Mesenchymal stem cell (in vitro differentiated cells and primary cell): ENCODE measurements around the gene KIF5A.

Experiments
- DNase-seq: peaks from one replicate; pipeline ENCODE4 v3.0.0-alpha.2; 2013
- H2AFZ ChIP-seq: one replicate; pipeline ENCODE4 v1.6.1; 2013; ENCODE audit warnings: low read depth, mild to moderate bottlenecking, control low read depth, inconsistent platforms, low read length, moderate library complexity
- H2AK5ac ChIP-seq: 2 replicates; pipeline ENCODE4 v1.6.1; 2013; ENCODE audit warnings: low read length, moderate library complexity, mild to moderate bottlenecking, inconsistent platforms; ENCODE audit not compliant: severe bottlenecking
- H2BK120ac ChIP-seq: one replicate; pipeline ENCODE4 v1.6.1; 2013; ENCODE audit warnings: low read depth, mild to moderate bottlenecking, inconsistent platforms, low read length, moderate library complexity
- H2BK12ac ChIP-seq, 2 experiments: one replicate each; pipeline ENCODE4 v1.6.1; 2013; ENCODE audit warnings: inconsistent platforms in 2 of 2, low read length in 2 of 2, mild to moderate bottlenecking in 2 of 2, moderate library complexity in 2 of 2, control low read depth in 1 of 2
- H2BK15ac ChIP-seq: one replicate; pipeline ENCODE4 v1.6.1; 2013; ENCODE audit warnings: mild to moderate bottlenecking, low read depth, inconsistent platforms; ENCODE audit not compliant: poor library complexity, severe bottlenecking
- H2BK5ac ChIP-seq: 2 replicates; pipeline ENCODE4 v1.6.1; 2013; ENCODE audit warnings: low read depth, mild to moderate bottlenecking, low read length, control low read depth, inconsistent platforms; ENCODE audit not compliant: poor library complexity, severe bottlenecking
- H3K14ac ChIP-seq, 2 experiments: one replicate each; pipeline ENCODE4 v1.6.1; 2013; ENCODE audit warnings: inconsistent platforms in 2 of 2, low read length in 2 of 2, control low read depth in 1 of 2, mild to moderate bottlenecking in 1 of 2, moderate library complexity in 1 of 2
- H3K18ac ChIP-seq, 2 experiments: one replicate each; pipeline ENCODE4 v1.6.1; 2013; ENCODE audit warnings: inconsistent platforms in 2 of 2, low read length in 2 of 2, control low read depth in 1 of 2, low read depth in 1 of 2, mild to moderate bottlenecking in 1 of 2
- H3K23ac ChIP-seq, 2 experiments: one replicate each; pipeline ENCODE4 v1.6.1; 2013; ENCODE audit warnings: inconsistent platforms in 2 of 2, low read length in 2 of 2, mild to moderate bottlenecking in 2 of 2, moderate library complexity in 2 of 2, control low read depth in 1 of 2
- H3K27ac ChIP-seq: 2 replicates; pipeline ENCODE4 v1.5.1; 2013; ENCODE audit warnings: mild to moderate bottlenecking, moderate library complexity, low read length, control low read depth, inconsistent platforms; ENCODE audit not compliant: poor library complexity, severe bottlenecking
- H3K27me3 ChIP-seq, 2 experiments: 2 replicates each; pipeline versions ENCODE4 v1.6.1 to v1.7.0; 2013; ENCODE audit warnings: low read length in 2 of 2, mild to moderate bottlenecking in 2 of 2, moderate library complexity in 2 of 2, control low read depth in 1 of 2, inconsistent platforms in 1 of 2; ENCODE audit not compliant: control insufficient read depth in 1 of 2, insufficient read depth in 1 of 2
- H3K36me3 ChIP-seq, 2 experiments: 2 replicates each; pipeline versions ENCODE4 v1.6.1 to v1.7.0; 2013; ENCODE audit warnings: low read length in 2 of 2, control low read depth in 1 of 2, inconsistent platforms in 1 of 2, low read depth in 1 of 2, mild to moderate bottlenecking in 1 of 2; ENCODE audit not compliant: insufficient read depth in 2 of 2, control insufficient read depth in 1 of 2
- H3K4ac ChIP-seq, 2 experiments: one replicate each; pipeline ENCODE4 v1.6.1; 2013; ENCODE audit warnings: inconsistent platforms in 2 of 2, low read length in 2 of 2, mild to moderate bottlenecking in 2 of 2, moderate library complexity in 2 of 2, control low read depth in 1 of 2, low read depth in 1 of 2
- H3K4me1 ChIP-seq: 2 replicates; pipeline ENCODE4 v1.6.1; 2013; ENCODE audit warnings: low read depth, low read length, control low read depth; ENCODE audit not compliant: control insufficient read depth, insufficient read depth
- H3K4me2 ChIP-seq: 2 replicates; pipeline ENCODE4 v1.6.1; 2013; ENCODE audit warnings: low read length, mild to moderate bottlenecking, inconsistent platforms; ENCODE audit not compliant: poor library complexity, severe bottlenecking
- H3K4me3 ChIP-seq, 2 experiments: 2 replicates each; pipeline versions ENCODE4 v1.5.1 to v1.7.0; 2013; ENCODE audit warnings: low read length in 2 of 2, mild to moderate bottlenecking in 2 of 2, control low read depth in 1 of 2, low read depth in 1 of 2; ENCODE audit not compliant: insufficient read depth in 1 of 2
- H3K79me1 ChIP-seq: replicated peaks from 2 replicates; pipeline ENCODE4 v1.6.1; 2013; ENCODE audit warnings: mild to moderate bottlenecking, control low read depth, low read length, inconsistent platforms; ENCODE audit not compliant: poor library complexity, severe bottlenecking
- H3K9ac ChIP-seq: 2 replicates; pipeline ENCODE4 v1.7.0; 2013; ENCODE audit warnings: mild to moderate bottlenecking, low read length, moderate library complexity
- H3K9me3 ChIP-seq: 2 replicates; pipeline ENCODE4 v1.7.0; 2013; ENCODE audit warnings: mild to moderate bottlenecking, low read length; ENCODE audit not compliant: control insufficient read depth
- H4K8ac ChIP-seq: one replicate; pipeline ENCODE4 v1.6.1; 2013; ENCODE audit warnings: inconsistent platforms, mild to moderate bottlenecking, low read length, moderate library complexity
- H4K91ac ChIP-seq: one replicate; pipeline ENCODE4 v1.6.1; 2013; ENCODE audit warnings: mild to moderate bottlenecking, low read length, inconsistent platforms
- WGBS: methylation state at CpG from one replicate; pipeline ENCODE4 v1.1.7; 2013; ENCODE audit warnings: mixed read lengths; 5-methylcytosine and 5-hydroxymethylcytosine counted together

Gene KIF5A

DNA sequence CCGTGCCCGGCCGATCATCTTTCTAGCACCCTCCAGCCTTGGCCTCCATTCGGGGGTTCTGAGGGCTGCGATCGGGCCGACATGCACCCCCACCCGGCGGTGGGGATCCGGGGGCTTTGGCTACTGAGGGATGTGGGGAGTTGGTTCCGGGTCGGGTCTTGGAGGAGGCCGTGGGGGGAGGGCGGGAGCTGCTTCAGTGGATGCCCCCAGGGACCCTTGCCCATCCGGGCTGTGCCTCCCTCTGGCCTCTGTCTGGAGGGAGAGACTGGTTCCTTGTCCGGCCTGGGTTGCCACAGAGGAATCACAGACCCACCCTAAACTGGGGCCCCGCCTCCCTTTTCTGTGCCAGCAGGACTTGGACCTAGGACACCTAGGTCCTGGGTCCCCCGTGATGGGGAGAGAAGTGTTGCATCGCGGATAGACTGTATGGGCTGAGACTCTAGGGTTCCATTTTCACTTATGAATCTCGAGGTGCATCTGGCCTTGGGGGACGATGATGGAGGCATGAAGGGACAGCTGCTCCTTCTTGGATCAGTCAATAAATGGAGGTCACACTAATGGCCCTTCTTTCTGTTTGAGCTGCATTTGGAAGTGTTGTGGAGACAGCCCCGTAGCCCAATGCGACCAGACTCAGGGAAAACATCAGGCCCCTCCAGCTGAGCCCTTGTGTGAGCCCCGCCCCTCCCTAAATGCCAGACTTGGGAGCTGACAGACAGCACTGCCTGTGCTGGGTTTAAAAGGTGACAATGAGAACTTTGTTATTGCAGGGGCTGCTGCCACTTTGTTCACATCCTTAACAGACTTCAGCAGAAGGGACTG lies 55.4 kb downstream of the KIF5A start:
- H3K23ac ChIP-seq, result peak overlapping the region in 1 of 2 experiments; percentile 46
- no peak overlapping the region for H2AFZ ChIP-seq
- peak overlapping the region; percentile 27 for H2AK5ac ChIP-seq
- peaks cover 0 to 30% of the 10 kb centered on the region in 2 experiments for H3K27me3 ChIP-seq
- peak overlapping the region; percentile 99 for H4K8ac ChIP-seq
- H3K4me2 ChIP-seq, result peak overlapping the region; percentile 52
- no peak overlapping the region for H2BK5ac ChIP-seq
- peak overlapping the region; percentile 88 for H3K9ac ChIP-seq
- H2BK15ac ChIP-seq, result peak overlapping the region; percentile 88
- 10% methylated on average over 24 of the region's 25 CpGs for WGBS
- peak overlapping the region; percentile 73 for H4K91ac ChIP-seq
- DNase-seq, result no peak
- peak overlapping the region in 1 of 2 experiments; percentile 96 for H3K14ac ChIP-seq
- no peak overlapping the region for H2BK12ac ChIP-seq
- peak overlapping the region; percentile 72 to 76 for H3K4me3 ChIP-seq
- peaks cover 15% of the 10 kb centered on the region for H3K79me1 ChIP-seq
- peak overlapping the region; percentile 49 to 58 for H3K18ac ChIP-seq
- H2BK120ac ChIP-seq, result peak overlapping the region; percentile 83
- peak overlapping the region; percentile 87 to 96 for H3K4ac ChIP-seq
- H3K4me1 ChIP-seq, result peaks cover 14% of the 10 kb centered on the region
- H3K36me3 ChIP-seq, result peaks cover 0 to 41% of the 10 kb centered on the region in 2 experiments
- H3K27ac ChIP-seq, result no peak overlapping the region
- H3K9me3 ChIP-seq, result no peaks in the 10 kb centered on the region

GRCh38 chr12:57605811-57606311 lies 56.0 kb downstream of the KIF5A start:
- no peak overlapping the region for H3K4me3 ChIP-seq
- H2BK5ac ChIP-seq, result no peak overlapping the region
- H3K9me3 ChIP-seq, result no peaks in the 10 kb centered on the region
- H3K23ac ChIP-seq, result no peak overlapping the region
- H3K18ac ChIP-seq, result no peak overlapping the region
- H3K36me3 ChIP-seq, result peaks cover 0 to 37% of the 10 kb centered on the region in 2 experiments
- H4K8ac ChIP-seq, result no peak overlapping the region
- H3K4me2 ChIP-seq, result peak overlapping the region; percentile 52
- DNase-seq, result no peak
- 79% methylated on average over 4 of the region's 4 CpGs for WGBS
- peaks cover 15% of the 10 kb centered on the region for H3K79me1 ChIP-seq
- H3K4ac ChIP-seq, result no peak overlapping the region
- H3K27me3 ChIP-seq, result peaks cover 0 to 30% of the 10 kb centered on the region in 2 experiments
- H2AFZ ChIP-seq, result no peak overlapping the region
- peaks cover 19% of the 10 kb centered on the region for H3K4me1 ChIP-seq
- H3K14ac ChIP-seq, result no peak overlapping the region
- H2BK120ac ChIP-seq, result no peak overlapping the region
- H2BK12ac ChIP-seq, result no peak overlapping the region
- H3K9ac ChIP-seq, result no peak overlapping the region
- no peak overlapping the region for H4K91ac ChIP-seq
- H2AK5ac ChIP-seq, result no peak overlapping the region
- no peak overlapping the region for H2BK15ac ChIP-seq
- H3K27ac ChIP-seq, result no peak overlapping the region

GRCh38 chr12:57606399-57606798 lies 56.6 kb downstream of the KIF5A start:
- Histone ChIP-seq H3K4ac (no peak overlapping the region), H3K14ac (no peak overlapping the region), H2AK5ac (no peak overlapping the region), H3K9ac (no peak overlapping the region), H3K27ac (no peak overlapping the region), H3K36me3 (peaks cover 0 to 32% of the 10 kb centered on the region in 2 experiments), H3K23ac (no peak overlapping the region), H3K4me3 (no peak overlapping the region), H4K8ac (no peak overlapping the region), H2BK15ac (no peak overlapping the region), H3K4me2 (no peak overlapping the region), H3K27me3 (peaks cover 0 to 33% of the 10 kb centered on the region in 2 experiments), H4K91ac (no peak overlapping the region), H2AFZ (no peak overlapping the region), H3K4me1 (peaks cover 22% of the 10 kb centered on the region), H3K79me1 (peaks cover 15% of the 10 kb centered on the region), H3K9me3 (no peaks in the 10 kb centered on the region), H2BK12ac (no peak overlapping the region), H2BK5ac (no peak overlapping the region), H2BK120ac (no peak overlapping the region), H3K18ac (no peak overlapping the region)
- WGBS, result 80% methylated on average over 1 of the region's 2 CpGs
- no peak for DNase-seq

DNA sequence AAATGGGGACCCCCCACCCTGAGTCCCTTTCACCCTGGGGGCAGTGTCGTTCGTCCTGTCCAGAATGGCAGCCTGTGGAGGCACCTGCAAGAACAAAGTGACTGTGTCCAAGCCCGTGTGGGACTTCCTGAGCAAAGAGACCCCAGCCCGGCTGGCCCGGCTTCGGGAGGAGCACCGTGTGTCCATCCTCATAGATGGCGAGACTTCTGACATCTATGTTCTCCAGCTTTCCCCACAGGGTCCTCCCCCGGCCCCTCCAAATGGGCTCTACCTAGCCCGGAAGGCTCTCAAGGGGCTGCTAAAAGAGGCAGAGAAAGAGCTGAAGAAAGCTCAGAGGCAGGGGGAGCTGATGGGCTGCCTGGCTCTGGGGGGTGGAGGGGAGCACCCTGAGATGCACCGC lies 57.0 kb downstream of the KIF5A start:
- Histone ChIP-seq H2BK5ac (no peak overlapping the region), H2AFZ (no peak overlapping the region), H3K4me1 (peaks cover 23% of the 10 kb centered on the region), H2BK12ac (no peak overlapping the region), H4K91ac (no peak overlapping the region), H2AK5ac (no peak overlapping the region), H3K27ac (no peak overlapping the region), H2BK15ac (no peak overlapping the region), H3K18ac (no peak overlapping the region), H2BK120ac (no peak overlapping the region), H3K27me3 (peaks cover 0 to 31% of the 10 kb centered on the region in 2 experiments), H3K4me2 (no peak overlapping the region), H3K14ac (no peak overlapping the region), H3K23ac (no peak overlapping the region), H3K9ac (no peak overlapping the region), H3K4ac (no peak overlapping the region), H4K8ac (no peak overlapping the region), H3K36me3 (peaks cover 0 to 29% of the 10 kb centered on the region in 2 experiments), H3K79me1 (peaks cover 15% of the 10 kb centered on the region), H3K4me3 (no peak overlapping the region), H3K9me3 (no peaks in the 10 kb centered on the region)
- DNase-seq, result no peak
- WGBS, result 99% methylated on average over 7 of the region's 11 CpGs
